Gastrocnemius medialis (tissue), 4 donors: ENCODE results near the gene EGFLAM.

Source experiments
- CTCF ChIP-seq, 5 experiments: fragments of 450-650 bp in 3 of 5; fragments of 200-600 bp in 2 of 5; sonication (generic) in 2 of 5; IDR thresholded peaks in 4 of 5; conservative IDR thresholded peaks in 1 of 5; 1 replicate in 4 of 5; 2 replicates in 1 of 5; pipeline ENCODE4 v1.5.1; 2016 to 2019; ENCODE audit warnings: antibody characterized with exemption in 5 of 5, mild to moderate bottlenecking in 3 of 5, moderate library complexity in 3 of 5
- POLR2A ChIP-seq, 2 donors: fragments of 450-650 bp; IDR thresholded peaks; one replicate each; pipeline ENCODE4 v1.6.1; 2017; ENCODE audit warnings: antibody characterized with exemption in 2 of 2, mild to moderate bottlenecking in 2 of 2, moderate library complexity in 2 of 2

GRCh38 chr5:38338455-38338854 is 80.1 kb downstream of the EGFLAM start:
- TF ChIP-seq POLR2A (IDR thresholded peaks at IDR 0.05): no peak
- no peak for TF ChIP-seq CTCF (IDR thresholded peaks at IDR 0.05 in 4 of 5, conservative IDR thresholded peaks at IDR 0.05 in 1 of 5)
